ENCODE measurements around the gene FAHD1. TPM values are rescaled to one million over a fixed set of nuclear protein-coding genes. Genes with fewer than 3 reads are reported as not detected.
A peak's percentile ranks its signal among the peaks of the same experiment; 100 is the strongest.

Gene FAHD1
- total RNA-seq, 2 experiments from 2014 or later: 4.1 to 4.5 TPM

DNA sequence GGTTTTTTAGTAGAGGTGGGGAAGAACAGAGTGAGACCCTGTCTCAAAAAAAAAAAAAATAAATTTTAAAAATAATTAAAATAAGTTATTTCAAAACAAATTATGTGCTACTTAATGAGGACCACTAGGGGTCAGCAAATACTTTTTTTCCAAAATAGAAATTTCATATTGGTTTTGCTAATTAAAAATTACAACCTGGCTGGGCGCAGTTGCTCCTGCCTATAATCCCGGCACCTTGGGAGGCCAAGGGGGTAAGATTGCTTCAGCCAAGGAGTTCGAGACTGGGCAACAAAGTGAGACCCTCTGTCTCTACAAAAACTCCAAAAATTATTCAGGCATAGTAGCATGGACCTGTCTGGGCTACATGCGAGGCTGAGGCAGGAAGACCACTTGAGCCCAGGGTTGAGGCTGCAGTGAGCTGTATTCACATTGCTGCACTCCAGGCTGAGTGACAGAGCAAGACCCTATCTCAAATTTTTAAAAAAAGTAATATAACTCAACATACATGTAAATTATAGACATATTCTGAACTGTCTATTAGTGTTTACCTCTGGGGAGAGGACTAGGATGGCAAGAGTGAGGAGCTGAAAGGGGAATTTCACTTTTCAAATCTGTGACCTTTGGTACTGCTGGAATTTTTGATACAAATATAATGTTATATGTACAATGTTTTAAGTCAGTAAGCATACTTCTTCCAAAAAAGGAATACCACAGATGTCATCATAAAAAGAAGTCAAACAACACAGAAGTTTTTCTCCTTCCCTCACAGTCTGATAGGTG, 36.9 kb downstream of the FAHD1 start:
- Histone ChIP-seq H3K27ac (ENCODE audit: low read depth in 1 of 2, low read length in 2 of 2) (no peak overlapping the region), H3K4me3 (ENCODE audit: low read length) (no peak overlapping the region), H3K4me1 (ENCODE audit: insufficient read depth, low read length) (no peaks in the 10 kb centered on the region), H3K9me3 (ENCODE audit: control insufficient read depth in 1 of 2, insufficient read depth in 1 of 2, low read length in 2 of 2) (no peaks in the 10 kb centered on the region), H3K36me3 (ENCODE audit: insufficient read depth, low read length) (no peaks in the 10 kb centered on the region), H3K27me3 (ENCODE audit: control insufficient read depth in 1 of 2, insufficient read depth in 2 of 2, low read length in 2 of 2) (peaks cover 0 to 8% of the 10 kb centered on the region in 2 experiments)
- Mint-ChIP-seq H3K27me3 (peaks cover 47% of the 10 kb centered on the region), H3K4me1 (ENCODE audit: low read depth) (no peaks in the 10 kb centered on the region), H3K9me3 (no peaks in the 10 kb centered on the region), H3K4me3 (no peak overlapping the region), H3K36me3 (ENCODE audit: low read depth) (no peaks in the 10 kb centered on the region), H3K27ac (no peak overlapping the region)
- intact Hi-C loops (cut with DNase I, micrococcal nuclease): loop anchor here (1.0 to 10.0 kb wide), 4 partner anchors 37 to 291 kb away; partner anchors contain the start of genes FAHD1 (in 1 of the 2), HAGH (in 1 of the 2) and TRAF7 (in 1 of the 2)
- ChIA-PET POLR2A (interaction anchor here (1.2 kb wide), 1 partner anchor 81 kb away, joined by 3 read pairs; the partner anchor contains the start of genes NUBP2 and SPSB3), CTCF (interaction anchor here (1.2 kb wide), 1 partner anchor 140 kb away, joined by 3 read pairs; no protein-coding TSS in a partner anchor)
- DNase-seq (peak in 4 of 14 experiments; percentile 4 to 67 (median 52)), ATAC-seq (ENCODE audit: poor library complexity) (peak; percentile 34)
- TF ChIP-seq, protein P1, sequence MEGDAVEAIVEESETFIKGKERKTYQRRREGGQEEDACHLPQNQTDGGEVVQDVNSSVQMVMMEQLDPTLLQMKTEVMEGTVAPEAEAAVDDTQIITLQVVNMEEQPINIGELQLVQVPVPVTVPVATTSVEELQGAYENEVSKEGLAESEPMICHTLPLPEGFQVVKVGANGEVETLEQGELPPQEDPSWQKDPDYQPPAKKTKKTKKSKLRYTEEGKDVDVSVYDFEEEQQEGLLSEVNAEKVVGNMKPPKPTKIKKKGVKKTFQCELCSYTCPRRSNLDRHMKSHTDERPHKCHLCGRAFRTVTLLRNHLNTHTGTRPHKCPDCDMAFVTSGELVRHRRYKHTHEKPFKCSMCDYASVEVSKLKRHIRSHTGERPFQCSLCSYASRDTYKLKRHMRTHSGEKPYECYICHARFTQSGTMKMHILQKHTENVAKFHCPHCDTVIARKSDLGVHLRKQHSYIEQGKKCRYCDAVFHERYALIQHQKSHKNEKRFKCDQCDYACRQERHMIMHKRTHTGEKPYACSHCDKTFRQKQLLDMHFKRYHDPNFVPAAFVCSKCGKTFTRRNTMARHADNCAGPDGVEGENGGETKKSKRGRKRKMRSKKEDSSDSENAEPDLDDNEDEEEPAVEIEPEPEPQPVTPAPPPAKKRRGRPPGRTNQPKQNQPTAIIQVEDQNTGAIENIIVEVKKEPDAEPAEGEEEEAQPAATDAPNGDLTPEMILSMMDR (IDR thresholded peaks at IDR 0.05): peak; percentile 71

DNA sequence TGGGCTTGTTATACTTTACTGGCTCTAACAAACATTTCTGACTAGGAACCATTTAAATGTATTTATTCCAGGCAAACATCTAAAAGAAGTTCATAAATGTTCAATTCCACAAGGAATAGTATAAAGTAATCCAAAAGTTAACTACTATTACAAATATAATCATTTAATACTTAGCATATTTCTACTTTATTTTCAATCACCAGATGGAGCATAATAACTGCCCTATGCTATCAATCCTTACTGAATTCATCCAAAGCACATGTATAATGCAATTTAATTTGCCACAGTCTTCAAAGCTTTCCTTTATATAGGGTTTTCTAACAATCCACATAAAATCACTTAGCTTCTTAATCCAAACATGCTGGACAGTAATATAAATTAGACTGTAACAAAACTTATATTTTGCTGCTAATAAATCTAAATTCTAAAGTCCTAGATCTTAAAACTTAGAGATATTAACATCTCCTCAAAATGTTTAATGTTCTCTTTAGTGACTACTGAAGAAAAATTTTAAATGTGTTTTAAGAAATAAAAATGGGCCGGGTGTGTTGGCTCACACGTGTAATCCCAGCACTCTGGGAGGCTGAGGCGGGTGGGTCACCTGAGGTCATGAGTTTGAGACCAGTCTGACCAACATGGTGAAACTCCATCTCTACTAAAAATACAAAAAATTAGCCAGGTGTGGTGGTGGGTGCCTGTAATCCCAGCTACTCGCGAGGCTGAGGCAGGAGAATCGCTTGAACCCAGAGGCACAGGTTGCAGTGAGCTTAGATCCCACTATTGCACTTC, 39.1 kb downstream of the FAHD1 start:
- Histone ChIP-seq H3K27ac (ENCODE audit: low read depth in 1 of 2, low read length in 2 of 2) (no peak overlapping the region), H3K4me3 (ENCODE audit: low read length) (no peak overlapping the region), H3K4me1 (ENCODE audit: insufficient read depth, low read length) (no peaks in the 10 kb centered on the region), H3K36me3 (ENCODE audit: insufficient read depth, low read length) (no peaks in the 10 kb centered on the region), H3K27me3 (ENCODE audit: control insufficient read depth in 1 of 2, insufficient read depth in 2 of 2, low read length in 2 of 2) (no peaks in the 10 kb centered on the region), H3K9me3 (ENCODE audit: control insufficient read depth in 1 of 2, insufficient read depth in 1 of 2, low read length in 2 of 2) (no peaks in the 10 kb centered on the region)
- Mint-ChIP-seq H3K4me1 (ENCODE audit: low read depth) (no peaks in the 10 kb centered on the region), H3K27me3 (peaks cover 38% of the 10 kb centered on the region), H3K4me3 (no peak overlapping the region), H3K9me3 (no peaks in the 10 kb centered on the region), H3K36me3 (ENCODE audit: low read depth) (no peaks in the 10 kb centered on the region), H3K27ac (no peak overlapping the region)
- intact Hi-C loops (cut with DNase I, micrococcal nuclease): loop anchor here in 1 of 2 experiments (10.0 kb wide), 1 partner anchor 289 kb away; the partner anchor contains the start of gene TRAF7
- no peak for DNase-seq
- TF ChIP-seq, protein P1 (IDR thresholded peaks at IDR 0.05): no peak
- ATAC-seq (ENCODE audit: poor library complexity): no peak
- CTCF ChIA-PET: interaction anchor here (1.6 kb wide), 1 partner anchor 63 kb away, joined by 3 read pairs; no protein-coding TSS in a partner anchor
- POLR2A ChIA-PET: no interaction called here

DNA sequence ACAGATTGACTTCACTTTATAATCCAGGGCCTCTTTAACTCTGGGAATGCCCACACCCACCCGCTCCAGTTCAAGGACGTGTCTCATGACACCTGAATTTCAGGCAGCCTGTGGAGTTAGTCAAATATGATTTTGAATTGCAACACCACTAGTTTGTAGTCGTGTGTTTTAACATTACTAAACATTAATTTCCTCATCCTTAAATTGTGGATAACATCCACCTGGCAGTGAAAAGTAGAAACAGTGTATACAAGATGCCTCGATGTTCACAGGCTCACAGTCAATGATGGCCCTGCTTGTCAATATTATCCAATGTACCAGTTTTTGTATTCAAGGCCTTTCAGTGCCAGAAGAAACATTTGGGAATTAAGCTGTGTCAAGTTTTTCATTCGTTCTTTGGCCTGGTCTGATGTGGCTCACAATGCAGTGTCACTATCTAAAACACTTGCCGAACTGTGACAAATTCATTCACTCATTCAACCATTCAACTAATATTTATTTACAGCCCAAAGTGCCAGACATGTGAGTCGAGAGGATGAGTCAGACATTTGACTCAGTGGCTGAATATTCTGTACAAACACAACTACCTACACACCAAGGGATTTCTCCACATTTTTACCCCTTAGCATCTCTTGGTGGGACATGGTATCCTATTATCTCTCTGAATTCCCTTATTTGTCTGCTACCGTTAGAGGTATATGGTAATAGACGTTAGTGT, 43.5 kb downstream of the FAHD1 start:
- H3K4me1 ChIP-seq (ENCODE audit: insufficient read depth, low read length): peaks cover 7% of the 10 kb centered on the region
- TF ChIP-seq, protein P1 (IDR thresholded peaks at IDR 0.05): no peak
- ChIA-PET CTCF (no interaction called here), POLR2A (no interaction called here)
- no peak overlapping the region for H3K27ac ChIP-seq (ENCODE audit: low read depth in 1 of 2, low read length in 2 of 2)
- ATAC-seq (ENCODE audit: poor library complexity): no peak
- H3K27me3 ChIP-seq (ENCODE audit: control insufficient read depth in 1 of 2, insufficient read depth in 2 of 2, low read length in 2 of 2): peaks cover 11 to 14% of the 10 kb centered on the region in 2 experiments
- Mint-ChIP-seq H3K9me3 (no peaks in the 10 kb centered on the region), H3K27me3 (peaks cover 48% of the 10 kb centered on the region), H3K27ac (no peak overlapping the region), H3K36me3 (ENCODE audit: low read depth) (no peaks in the 10 kb centered on the region), H3K4me3 (no peak overlapping the region), H3K4me1 (ENCODE audit: low read depth) (peaks cover 5% of the 10 kb centered on the region)
- H3K9me3 ChIP-seq (ENCODE audit: control insufficient read depth in 1 of 2, insufficient read depth in 1 of 2, low read length in 2 of 2): peaks cover 0 to 3% of the 10 kb centered on the region in 2 experiments
- intact Hi-C loops (cut with DNase I, micrococcal nuclease): loop anchor here in 1 of 2 experiments (10.0 kb wide), 1 partner anchor 1484 kb away; the partner anchor contains the start of gene OR2C1
- H3K4me3 ChIP-seq (ENCODE audit: low read length): no peak overlapping the region
- no peaks in the 10 kb centered on the region for H3K36me3 ChIP-seq (ENCODE audit: insufficient read depth, low read length)
- no peak for DNase-seq
